ENCODE data around the gene NGF.

Gene NGF

GRCh38 chr1:115274467-115274866 is 63.6 kb downstream of the NGF start:
- TF ChIP-seq CTCF (conservative IDR thresholded peaks at IDR 0.05; ENCODE audit: low read length), result no peak
- no peak for DNase-seq (ENCODE audit: low read depth)
- H3K4me3 ChIP-seq (ENCODE audit: low read length), result no peak overlapping the region

- no peak for TF ChIP-seq CTCF (conservative IDR thresholded peaks at IDR 0.05; ENCODE audit: low read length)
- peak overlapping the region; percentile 23; the same call in 1 of the 2 replicates for H3K4me3 ChIP-seq (ENCODE audit: low read length)
- DNase-seq (ENCODE audit: low read depth), result peak; percentile 63
Measured at GRCh38 chr1:115266729-115267421, 71.2 kb downstream of the NGF start.

- DNase-seq (ENCODE audit: low read depth), result no peak
- no peak for TF ChIP-seq CTCF (conservative IDR thresholded peaks at IDR 0.05; ENCODE audit: low read length)
- H3K4me3 ChIP-seq (ENCODE audit: low read length), result no peak overlapping the region
Measured at GRCh38 chr1:115265099-115265498, 73.0 kb downstream of the NGF start.

GRCh38 chr1:115262886-115263285 is 75.2 kb downstream of the NGF start:
- TF ChIP-seq CTCF (conservative IDR thresholded peaks at IDR 0.05; ENCODE audit: low read length), result no peak
- H3K4me3 ChIP-seq (ENCODE audit: low read length), result no peak overlapping the region
- DNase-seq (ENCODE audit: low read depth), result peak; percentile 73

- H3K4me3 ChIP-seq (ENCODE audit: low read length), result no peak overlapping the region
- no peak for TF ChIP-seq CTCF (conservative IDR thresholded peaks at IDR 0.05; ENCODE audit: low read length)
- DNase-seq (ENCODE audit: low read depth), result peak; percentile 45
Measured at GRCh38 chr1:115261496-115261895, 76.6 kb downstream of the NGF start.

DNA sequence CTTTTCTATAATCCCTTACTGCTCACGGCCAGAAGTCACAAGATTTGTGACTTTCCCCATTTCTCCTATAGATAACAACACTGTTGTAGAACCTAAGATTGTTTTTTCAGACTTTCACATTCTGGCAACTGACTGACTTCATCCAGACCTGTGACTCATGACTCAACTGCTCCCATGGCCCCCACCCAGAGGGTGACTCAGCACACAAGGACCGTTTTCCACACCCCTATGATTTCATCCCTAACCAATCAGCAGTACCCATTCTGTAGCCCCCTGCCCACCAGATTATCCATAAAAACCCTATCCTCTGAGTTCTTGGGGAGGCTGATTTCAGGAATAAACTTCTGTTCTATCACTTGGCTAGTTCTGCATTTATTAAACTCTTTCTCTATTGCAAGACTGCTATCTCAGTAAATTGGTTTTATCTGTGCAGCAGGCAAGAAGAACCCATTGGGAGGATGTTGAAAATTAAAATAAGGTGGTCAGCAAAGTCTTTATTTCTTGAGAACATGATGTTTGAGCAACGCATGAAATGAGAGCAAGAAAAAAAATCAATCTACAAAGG is 79.7 kb downstream of the NGF start:
- peak; percentile 74 for DNase-seq (ENCODE audit: low read depth)
- no peak overlapping the region for H3K4me3 ChIP-seq (ENCODE audit: low read length)
- no peak for TF ChIP-seq CTCF (conservative IDR thresholded peaks at IDR 0.05; ENCODE audit: low read length)

DNA sequence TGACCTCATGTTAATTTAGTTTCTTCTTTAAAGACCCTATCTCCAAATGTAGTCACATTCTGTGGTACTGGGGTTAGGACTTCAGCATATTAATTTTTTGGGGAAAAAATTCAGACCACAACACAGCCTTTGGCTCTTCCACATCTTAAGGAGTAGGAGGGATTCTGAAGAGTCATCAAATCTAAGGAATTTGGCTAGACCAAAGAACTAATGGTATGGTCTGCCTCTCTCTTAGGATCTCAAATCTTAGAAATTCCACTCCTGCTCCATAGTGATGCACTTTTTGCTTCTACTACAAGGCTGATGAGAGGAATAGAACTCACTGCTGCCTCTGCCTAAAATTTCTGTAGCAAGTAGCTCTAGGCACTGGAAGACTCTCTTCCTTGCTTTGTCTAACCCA is 80.5 kb downstream of the NGF start:
- no peak for TF ChIP-seq CTCF (conservative IDR thresholded peaks at IDR 0.05; ENCODE audit: low read length)
- no peak overlapping the region for H3K4me3 ChIP-seq (ENCODE audit: low read length)
- DNase-seq (ENCODE audit: low read depth), result no peak

All from AG10803 (cell line).